SU-DHL-6 (cell line): Measurements from ENCODE around the gene COL15A1.

Experiments
- EZH2phosphoT487 ChIP-seq: fragments of 200-600 bp; sonication (generic), shearing (Covaris generic); conservative IDR thresholded peaks from 2 replicates; pipeline ENCODE4 v1.6.1; 2018; ENCODE audit warnings: mild to moderate bottlenecking, antibody characterized with exemption, low read length, moderate library complexity, mixed read lengths
- TF ChIP-seq, protein P1 (sequence below): fragments of 200-600 bp; sonication (generic); IDR thresholded peaks from one replicate; pipeline ENCODE4 v1.5.1; 2017; ENCODE audit warnings: antibody characterized with exemption, mild to moderate bottlenecking, low read length, moderate library complexity; ENCODE audit not compliant: insufficient read depth, poor library complexity, severe bottlenecking

GRCh38 chr9:99050292-99050911 lies 106.7 kb downstream of the COL15A1 start:
- TF ChIP-seq EZH2phosphoT487: no peak
- TF ChIP-seq, protein P1, sequence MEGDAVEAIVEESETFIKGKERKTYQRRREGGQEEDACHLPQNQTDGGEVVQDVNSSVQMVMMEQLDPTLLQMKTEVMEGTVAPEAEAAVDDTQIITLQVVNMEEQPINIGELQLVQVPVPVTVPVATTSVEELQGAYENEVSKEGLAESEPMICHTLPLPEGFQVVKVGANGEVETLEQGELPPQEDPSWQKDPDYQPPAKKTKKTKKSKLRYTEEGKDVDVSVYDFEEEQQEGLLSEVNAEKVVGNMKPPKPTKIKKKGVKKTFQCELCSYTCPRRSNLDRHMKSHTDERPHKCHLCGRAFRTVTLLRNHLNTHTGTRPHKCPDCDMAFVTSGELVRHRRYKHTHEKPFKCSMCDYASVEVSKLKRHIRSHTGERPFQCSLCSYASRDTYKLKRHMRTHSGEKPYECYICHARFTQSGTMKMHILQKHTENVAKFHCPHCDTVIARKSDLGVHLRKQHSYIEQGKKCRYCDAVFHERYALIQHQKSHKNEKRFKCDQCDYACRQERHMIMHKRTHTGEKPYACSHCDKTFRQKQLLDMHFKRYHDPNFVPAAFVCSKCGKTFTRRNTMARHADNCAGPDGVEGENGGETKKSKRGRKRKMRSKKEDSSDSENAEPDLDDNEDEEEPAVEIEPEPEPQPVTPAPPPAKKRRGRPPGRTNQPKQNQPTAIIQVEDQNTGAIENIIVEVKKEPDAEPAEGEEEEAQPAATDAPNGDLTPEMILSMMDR: no peak
